Lower leg skin (tissue), 3 donors: Measurements from ENCODE around the gene TTC24.

Experiments
- POLR2A ChIP-seq, 2 donors: fragments of 450-650 bp; IDR thresholded peaks; one replicate each; pipeline ENCODE4 v1.6.1; 2016 to 2017; ENCODE audit warnings: antibody characterized with exemption in 2 of 2, mild to moderate bottlenecking in 1 of 2, moderate library complexity in 1 of 2
- TF ChIP-seq, protein P1 (sequence below), 3 donors: fragments of 450-650 bp; IDR thresholded peaks; one replicate each; pipeline ENCODE4 v1.5.1; 2016; ENCODE audit warnings: antibody characterized with exemption in 3 of 3, mild to moderate bottlenecking in 3 of 3, moderate library complexity in 2 of 3

DNA sequence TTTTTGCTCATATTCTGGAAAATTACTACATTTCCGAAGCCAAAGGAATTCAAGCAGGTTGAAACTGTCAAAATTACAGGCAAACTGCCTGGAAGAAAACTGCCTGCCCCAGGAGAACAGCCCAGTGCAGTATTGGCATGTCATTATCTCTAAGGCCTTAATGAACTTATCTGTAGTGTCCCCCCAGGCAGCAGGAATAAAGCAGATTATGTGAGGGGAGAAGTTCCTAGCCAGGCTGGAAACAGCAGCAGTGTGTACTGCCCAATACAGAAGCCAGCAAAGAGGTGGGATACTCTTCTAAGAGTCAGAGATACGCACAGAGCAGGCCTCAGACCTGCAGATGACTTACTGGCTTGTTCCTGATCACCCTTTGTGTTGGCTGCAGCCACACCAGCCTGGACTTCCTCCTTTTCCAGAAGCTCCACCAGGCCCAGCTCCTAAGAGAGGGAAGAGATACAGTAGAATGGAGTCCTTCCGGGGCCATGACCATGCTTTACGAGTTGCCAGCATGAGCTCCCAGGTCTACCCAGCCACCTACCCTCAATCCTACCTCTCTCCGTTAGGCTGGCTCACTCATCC, 18.8 kb upstream of the TTC24 start:
- TF ChIP-seq, protein P1, sequence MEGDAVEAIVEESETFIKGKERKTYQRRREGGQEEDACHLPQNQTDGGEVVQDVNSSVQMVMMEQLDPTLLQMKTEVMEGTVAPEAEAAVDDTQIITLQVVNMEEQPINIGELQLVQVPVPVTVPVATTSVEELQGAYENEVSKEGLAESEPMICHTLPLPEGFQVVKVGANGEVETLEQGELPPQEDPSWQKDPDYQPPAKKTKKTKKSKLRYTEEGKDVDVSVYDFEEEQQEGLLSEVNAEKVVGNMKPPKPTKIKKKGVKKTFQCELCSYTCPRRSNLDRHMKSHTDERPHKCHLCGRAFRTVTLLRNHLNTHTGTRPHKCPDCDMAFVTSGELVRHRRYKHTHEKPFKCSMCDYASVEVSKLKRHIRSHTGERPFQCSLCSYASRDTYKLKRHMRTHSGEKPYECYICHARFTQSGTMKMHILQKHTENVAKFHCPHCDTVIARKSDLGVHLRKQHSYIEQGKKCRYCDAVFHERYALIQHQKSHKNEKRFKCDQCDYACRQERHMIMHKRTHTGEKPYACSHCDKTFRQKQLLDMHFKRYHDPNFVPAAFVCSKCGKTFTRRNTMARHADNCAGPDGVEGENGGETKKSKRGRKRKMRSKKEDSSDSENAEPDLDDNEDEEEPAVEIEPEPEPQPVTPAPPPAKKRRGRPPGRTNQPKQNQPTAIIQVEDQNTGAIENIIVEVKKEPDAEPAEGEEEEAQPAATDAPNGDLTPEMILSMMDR (IDR thresholded peaks at IDR 0.05): no peak
- TF ChIP-seq POLR2A (IDR thresholded peaks at IDR 0.05): no peak
